NCI-H2029 (cell line): ENCODE results near the gene SH2D3C.
A peak's percentile ranks its signal among the peaks of the same experiment; 100 is the strongest.

Experiments
- DNase-seq: peaks from one replicate; lab custom pipeline; 2025; lab: John Stamatoyannopoulos, UW

SH2D3C gene

DNA sequence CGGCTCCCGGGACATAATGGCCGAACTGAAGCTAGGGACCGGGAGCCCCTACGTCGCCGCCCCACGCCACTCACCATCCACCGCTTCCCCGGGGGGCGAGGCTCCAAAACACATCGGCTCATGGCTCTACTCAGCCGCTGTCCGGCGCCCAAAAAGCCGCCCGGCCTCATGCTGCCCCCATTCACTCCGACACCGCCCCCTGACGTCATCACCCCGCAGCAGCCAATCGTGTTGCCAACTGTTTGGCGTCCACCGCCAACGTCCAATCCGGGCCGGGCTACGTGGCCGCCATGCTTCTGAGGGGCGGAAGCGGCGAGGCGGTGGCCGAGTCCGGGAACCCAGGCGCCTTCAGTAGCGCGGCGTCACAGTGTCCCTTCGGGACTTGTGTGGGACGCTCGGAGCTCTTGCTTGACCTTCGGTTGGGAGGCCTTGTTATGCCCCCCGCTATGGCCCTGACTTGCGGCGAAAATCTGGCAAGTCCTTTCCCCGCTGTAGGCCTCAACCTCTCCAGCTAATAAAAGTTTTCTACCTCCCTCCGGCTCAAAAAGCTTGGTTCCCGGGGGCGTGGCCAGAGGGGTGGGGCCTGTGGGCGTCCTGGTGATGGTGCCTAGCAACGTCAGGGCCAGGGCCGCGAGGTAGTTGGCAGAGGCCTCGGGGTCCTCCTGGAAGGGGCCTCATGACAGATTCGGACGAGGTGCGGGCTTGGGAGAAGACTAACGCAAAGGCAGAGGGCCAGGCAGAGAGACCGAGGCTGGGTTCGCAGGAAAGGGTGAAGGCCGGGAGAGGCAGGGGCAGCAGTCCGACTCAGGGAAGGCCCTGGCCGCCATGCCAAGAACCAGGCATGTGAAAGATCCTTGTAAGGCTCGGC lies 62.8 kb downstream of the SH2D3C start, which contains the start of the genes PTRH1 and TTC16:
PTRH1 (minus strand) TSS at position 194 of the 868 bp plus-strand sequence; CDS start at position 170, 24 bp downstream.
TTC16 (plus strand) TSS at position 610 of the 868 bp plus-strand sequence; CDS start at position 677, 67 bp downstream.
- peak; percentile 92 for DNase-seq

DNA sequence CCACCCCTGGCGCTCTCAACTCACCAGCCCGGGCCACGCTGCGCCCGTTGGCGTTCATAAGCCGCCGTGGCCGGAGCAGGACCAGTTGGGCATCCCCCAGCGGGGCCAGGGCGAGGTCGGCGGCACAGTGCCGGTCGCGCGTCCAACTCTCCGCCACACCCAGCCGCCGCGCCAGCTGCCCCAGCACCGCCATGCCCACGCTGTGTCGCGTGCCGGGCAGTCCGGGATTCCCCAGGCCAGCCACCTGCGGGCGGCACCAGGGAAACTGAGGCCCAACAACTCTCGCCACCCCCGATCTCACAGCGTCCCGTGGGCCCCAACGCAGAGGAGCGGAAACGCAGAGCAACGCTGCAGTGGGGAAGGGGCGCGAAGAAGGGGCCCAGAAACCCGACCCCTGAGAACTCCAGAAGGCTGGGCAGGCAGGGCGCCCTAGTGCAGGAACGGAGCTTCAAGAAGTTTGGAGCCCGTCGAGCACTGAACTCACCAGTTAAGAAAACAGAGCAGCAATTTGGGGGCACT lies 63.5 kb downstream of the SH2D3C start:
- DNase-seq: no peak

DNA sequence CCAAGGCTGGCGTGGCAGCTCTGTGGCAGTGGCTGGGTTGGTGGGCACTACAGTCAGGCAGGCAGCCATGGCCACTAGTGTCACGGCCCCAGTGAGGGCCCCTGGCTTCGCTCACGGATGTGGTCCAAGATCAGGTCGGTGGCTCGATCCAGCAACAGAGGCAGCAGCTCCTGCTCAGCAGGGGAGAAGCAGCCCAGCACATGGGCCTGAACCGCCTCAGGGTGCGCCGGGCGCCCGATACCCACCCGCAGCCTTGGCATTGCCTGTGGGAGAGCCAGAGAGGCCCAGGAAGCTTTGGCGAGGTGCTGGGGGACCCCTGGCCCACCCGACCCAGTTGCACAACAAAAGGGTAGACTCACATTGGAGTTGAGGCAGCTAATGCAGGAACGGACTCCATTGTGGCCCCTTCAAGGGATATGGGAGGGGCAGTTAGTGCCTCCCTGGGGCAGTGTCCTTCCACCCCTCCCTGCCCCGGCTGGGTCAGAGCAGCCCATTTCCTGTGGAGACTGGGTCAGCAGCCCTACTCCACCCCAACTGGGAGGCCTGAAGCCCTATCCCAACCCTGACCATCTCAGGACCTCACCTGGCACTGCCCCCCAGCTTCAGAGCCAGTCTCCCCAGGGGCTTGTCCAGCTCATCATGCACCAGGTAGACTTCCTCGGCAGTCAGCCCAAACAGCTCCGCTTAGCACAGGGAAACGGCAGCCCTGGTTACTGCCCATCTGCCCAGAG lies 64.3 kb downstream of the SH2D3C start:
- no peak for DNase-seq

DNA sequence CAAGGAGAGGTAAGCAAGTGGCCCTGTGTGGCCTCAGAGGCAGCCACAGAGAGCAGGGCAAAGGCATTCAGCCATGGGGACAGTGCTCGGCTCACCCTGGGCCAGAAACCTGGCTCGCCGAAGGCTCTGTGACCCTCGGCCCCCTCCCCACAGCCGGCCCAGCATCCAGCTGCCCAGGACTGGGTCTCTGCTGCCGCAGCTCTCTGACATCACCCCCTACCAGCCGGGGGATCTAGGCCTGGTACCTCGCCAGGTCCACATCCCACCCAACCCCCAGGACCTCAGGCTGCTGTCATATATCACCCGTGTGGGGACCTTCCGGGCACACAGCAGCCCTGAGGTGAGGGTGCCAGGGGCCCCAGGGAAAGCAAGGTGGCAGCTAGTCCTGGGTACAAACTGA lies 65.6 kb downstream of the SH2D3C start:
- DNase-seq: no peak

DNA sequence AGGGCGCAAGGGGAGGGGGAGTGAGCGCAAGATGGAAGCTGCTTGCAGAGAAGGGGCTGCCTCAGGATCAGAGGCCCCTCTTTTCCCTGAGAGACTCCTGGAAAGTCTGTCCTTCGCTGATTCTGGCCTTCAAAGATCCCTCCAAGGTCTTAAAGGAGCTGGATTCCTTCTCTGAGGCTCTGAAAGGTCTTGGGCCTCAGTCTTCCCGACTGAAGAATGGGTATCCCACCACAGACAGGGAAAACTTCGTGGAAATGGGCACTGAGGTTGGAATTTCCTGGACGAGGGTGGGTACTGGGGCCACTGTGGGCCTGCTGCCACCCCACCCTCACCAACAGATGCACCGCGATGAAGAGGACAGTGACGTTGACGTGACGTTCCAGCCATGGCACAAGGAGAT lies 66.1 kb downstream of the SH2D3C start:
- no peak for DNase-seq

DNA sequence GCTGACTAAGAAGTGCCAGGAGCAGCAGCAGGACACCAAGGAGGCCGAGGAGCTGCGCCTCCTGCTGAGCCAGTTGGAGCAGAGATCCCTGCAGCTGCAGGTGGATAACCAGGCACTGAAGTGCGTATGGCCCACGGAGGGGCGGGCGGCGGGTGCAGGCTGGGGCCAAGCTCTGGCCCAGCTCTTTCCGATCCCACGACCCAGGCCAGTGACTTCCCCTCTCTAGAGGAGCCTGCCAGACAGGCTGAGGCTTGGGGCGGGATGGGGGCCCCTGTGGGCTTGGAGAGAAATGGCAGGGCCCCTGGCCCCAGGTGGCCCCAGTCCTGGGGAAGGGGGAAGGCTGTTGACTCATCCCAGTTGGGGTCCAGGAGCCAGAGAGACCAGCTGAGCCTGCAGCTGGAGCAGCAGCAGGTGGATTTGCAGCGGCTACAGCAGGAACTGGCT lies 66.6 kb downstream of the SH2D3C start:
- DNase-seq: no peak

DNA sequence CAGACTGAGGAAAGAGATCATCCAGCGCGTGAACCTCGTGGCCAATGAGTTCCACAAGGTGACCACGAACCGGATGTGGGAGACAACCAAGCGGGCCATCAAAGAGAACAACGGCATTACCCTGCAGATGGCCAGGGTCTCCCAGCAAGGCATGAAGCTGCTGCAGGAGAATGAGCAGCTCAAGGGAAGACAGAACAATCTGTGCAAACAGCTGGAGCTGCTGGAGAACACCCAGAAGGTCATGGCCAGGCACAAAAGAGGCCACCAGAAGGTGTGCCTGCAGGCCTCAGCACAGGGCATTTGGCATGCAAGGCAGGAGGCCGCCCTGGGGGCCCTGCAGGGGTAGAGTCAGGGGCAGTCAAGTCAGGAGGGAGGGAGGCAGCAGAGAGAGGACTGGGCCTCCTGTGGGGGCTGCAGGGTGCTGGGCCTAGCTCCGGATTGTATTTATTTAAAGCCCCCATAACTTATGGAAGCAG lies 67.2 kb downstream of the SH2D3C start:
- DNase-seq: no peak

DNA sequence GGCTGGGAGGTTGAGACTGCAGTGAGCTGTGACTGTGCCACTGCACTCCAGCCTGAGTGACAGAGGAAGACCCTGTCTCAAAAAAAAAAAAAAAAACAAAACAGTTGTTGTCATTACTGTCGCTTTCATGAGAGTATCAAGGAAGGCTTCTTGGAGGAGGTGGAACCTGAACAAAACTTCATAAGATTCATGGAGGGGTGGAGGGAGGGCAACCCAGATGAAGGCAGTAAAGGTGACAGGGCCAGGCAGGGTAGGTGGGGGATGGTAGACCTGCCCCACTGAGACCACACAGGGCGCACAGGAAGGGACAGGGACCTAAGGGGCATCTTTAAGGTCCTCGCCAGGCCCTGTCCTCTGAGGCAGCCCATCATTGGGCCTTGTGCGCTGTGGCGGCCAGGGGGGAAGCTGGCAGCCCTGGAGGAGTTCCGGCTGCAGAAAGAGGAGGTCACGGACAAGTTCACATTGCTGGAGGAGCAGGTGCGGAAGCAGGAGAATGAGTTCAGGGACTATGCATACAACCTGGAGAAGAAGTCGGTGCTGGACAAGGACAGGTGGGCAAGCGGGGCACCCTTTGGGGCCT lies 68.2 kb downstream of the SH2D3C start:
- no peak for DNase-seq

DNA sequence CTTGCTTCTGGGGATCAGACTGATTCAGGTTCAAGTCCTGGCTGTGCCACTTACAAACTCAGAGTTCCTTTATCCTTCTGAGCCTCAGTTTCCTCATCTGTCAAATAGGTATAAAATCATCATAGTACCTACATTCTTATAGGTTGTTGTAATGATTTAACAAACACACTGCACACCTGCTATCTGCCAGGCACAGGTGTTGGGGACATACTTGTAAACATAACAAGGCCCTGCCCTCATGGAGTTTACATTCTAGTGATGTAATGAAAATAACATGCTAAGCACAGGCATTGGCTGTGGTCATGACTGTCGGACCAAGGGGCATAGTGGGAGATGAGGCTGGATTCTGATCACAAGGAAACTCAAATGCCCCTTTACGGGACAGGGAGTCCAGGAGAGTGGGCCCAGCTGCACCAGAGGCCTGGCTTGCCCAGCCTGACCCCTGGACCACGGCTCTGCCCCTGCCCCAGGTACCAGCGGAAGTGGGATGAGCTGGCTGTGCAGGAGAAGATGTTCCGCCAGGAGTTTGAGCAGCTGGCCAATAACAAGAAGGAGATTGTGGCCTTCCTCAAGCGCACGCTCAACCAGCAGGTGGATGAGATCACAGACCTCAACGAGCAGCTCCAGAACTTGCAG lies 69.4 kb downstream of the SH2D3C start:
- no peak for DNase-seq

DNA sequence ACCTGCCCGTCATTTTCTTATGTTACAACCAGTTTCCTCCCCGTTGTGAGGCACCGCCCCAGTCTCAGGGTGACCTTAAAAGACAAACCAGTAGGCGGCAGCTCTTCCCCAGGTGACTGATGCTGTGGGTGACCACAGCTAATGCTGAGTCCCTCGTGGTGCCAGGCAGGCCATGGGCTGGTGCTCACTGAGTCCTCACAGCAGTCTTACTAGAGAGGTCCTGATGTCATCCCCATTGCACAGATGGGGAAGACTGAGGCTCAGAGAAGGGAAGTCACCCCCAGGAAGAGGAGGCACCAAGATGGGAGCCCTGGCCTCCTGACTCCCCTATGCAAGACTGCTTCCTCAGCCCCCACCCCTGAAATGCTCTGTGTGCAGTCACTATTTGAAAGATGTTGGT lies 70.7 kb downstream of the SH2D3C start:
- no peak for DNase-seq

DNA sequence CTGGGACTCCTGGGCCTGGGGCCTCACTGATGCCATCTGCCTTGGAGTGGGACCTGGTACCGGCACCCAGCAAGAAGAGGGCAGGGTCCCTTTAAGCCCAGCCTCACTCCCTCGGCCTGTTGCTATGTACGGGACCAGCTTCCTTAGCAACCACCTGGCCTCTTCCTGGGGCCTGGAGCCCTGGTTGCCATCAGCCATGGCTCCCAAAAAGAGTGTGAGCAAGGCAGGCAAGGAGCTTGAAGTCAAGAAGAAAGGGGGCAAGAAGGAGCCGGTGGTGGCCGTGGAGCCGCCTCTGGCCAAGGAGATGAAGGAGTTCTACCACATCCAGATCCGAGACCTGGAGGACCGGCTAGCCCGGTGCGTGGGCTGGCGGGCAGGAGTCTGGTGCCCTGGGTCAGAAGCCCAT lies 71.6 kb downstream of the SH2D3C start, which contains the start of gene CFAP157:
CFAP157 (plus strand) TSS at position 153 of the 406 bp plus-strand sequence; CDS start at position 197, 44 bp downstream.
- DNase-seq: peak; percentile 47

DNA sequence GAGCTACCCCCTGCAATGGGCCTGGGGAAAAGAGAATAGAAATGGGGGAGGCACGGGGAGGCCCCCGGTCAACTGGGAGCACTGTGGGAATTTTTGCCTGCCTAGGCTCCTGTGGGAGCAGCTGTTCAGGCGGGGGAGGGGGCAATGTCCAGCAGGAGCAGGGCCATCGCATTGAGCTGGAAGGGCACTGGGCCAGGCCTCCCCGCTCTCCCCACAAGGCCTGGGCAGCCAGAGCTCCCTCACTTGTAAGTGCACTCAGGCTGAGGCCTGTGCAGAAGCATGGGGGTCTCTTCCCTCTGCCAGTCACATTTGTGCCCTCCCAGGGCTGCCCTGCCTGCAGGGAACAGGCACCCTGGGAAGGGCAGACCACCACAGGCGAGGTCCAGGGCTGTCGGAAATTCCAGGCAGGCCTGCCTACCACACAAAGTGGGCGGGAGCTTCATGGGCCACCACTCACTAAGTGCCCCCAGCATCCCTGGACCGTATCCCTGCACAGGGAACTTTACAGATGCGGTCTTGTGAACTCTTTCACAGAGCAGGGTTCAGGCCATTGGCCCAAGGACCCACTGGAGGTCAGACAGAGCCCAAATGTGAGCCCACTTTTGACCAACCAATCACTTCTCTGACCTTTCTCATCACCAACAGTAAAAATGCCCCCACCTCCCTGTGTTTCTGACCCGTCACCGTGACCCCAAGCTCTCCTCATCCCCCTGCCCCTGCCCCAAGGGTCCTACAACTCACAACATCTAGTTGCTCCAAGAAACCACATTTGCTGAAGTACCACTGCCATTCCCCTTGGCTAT lies 72.7 kb downstream of the SH2D3C start:
- DNase-seq: no peak

DNA sequence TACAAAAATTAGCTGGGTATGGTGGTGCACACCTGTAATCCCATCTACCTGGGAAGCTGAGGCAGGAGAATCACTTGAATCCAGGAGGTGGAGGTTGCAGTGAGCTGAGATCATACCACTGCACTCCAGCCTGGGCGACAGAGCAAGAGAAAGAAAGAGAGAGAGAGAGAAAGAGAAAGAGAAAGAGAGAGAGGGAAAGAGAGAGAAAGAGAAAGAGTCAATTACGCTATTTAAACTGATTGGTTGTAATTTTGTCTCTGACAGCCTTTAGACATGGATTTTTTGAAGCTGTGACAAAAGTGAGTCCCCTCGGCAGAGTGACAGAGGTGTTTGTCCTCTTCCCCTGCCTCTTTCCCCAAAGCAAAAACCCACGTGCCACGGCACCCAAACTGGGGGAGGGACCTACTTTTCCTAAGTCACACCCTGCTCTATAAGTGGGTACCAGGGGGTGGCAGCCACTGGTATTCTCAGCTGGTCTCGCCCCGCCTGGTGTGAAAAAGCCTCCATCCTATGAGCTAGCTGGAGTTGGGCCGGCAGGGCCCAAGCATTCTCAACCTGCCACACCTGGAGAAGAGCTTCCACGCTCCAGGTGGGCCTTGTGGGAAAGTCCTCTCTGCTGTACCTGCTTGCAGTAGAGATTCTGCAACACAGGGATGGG lies 75.0 kb downstream of the SH2D3C start:
- DNase-seq: no peak

DNA sequence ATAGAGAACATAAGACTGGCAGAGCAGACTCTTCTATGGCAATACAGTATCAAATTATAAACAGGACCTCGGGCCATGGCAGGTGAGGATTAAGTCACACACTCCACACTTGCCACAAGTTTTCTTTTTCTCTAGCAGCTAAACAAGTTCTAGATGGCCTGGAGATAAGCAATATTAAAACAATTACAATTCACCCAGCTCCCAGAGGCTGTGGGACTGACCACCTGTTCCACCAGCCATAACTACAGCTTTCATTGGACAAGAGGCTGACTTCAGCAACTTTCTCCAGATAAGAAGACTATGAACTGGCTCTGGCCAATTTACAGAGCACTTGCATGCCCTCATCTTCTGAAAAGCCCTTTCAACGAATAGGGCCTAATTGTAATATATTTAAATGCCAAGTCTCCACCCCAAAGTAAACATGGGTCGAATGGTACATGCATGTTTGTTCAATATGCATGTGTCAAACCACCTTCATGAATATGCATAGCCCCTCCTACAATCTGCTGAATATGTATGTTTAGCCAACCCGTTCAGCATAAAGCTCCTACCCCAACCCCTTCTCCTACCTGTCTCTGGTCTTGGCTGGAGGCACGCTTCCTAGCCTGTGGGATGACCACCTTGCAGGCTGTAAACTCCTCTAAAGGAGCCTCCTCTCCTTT lies 77.7 kb downstream of the SH2D3C start:
- no peak for DNase-seq

DNA sequence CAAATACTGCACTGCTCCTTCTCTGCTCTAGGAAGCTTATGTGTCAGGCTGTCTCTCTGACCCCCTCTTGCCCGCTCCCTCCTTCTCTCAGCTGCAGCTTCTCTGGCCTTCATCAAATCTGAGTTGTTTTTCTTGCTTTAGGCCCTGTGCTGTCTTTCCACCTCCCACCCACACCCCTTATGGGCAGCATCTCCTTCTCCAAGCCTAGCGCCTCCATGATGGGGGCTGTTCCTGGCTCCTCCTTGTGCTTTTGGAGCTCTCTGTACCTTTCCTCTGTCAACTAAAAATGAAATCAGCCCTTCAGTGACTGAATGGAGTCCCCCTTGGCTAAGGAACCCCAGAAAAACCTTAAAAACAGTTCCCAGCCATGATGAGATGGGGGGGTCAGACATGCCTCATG lies 78.3 kb downstream of the SH2D3C start:
- no peak for DNase-seq

DNA sequence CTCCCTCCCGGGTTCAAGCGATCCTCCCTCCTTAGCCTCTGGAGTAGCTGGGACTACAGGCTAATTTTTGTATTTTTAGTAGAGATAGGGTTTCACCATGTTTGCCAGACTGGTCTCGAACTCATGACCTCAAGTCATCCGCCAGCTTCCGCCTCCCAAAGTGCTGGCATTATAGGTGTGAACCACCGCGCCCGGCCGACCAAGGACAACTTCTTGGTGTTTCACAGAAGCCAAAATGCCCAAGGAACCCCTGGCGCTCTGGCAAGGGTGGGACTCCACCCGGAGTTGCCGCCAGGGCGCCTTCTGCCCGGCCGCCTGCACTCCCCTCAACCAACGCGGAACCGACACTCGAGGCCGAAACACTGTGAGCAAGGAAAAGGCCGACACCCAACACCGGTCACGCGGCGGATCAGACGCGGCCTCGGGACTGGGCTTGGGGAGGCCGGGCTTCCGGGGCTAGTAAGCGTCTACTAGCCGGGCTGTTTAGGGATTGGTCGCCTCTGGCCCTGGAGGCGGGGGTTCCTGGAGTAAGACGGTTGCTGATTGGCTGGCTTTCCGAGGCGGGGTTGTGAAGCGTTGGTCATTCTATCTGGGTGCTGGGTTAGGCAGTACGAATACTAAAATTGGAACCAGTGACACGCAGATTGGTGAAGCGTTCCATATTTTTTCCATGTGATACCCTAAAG lies 79.3 kb downstream of the SH2D3C start:
- DNase-seq: peak; percentile 97

DNA sequence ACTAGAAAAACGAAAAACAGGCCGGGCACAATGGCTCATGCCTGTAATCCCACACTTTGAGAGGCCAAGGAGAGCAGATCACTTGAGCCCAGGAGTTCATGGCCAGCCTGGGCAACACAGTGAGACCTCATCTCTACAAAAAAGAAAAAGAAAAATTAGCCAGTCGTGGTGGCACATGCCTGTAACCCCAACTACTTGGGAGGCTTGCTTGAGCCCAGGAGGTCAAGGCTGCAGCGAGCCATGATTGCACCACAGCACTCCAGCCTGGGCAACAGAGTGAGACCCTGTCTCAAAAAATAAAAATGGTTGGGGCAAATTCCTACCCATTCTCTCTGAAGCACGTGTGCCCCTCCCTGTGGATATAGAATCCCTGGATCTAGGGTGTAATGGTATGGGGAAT lies 80.1 kb downstream of the SH2D3C start:
- no peak for DNase-seq

DNA sequence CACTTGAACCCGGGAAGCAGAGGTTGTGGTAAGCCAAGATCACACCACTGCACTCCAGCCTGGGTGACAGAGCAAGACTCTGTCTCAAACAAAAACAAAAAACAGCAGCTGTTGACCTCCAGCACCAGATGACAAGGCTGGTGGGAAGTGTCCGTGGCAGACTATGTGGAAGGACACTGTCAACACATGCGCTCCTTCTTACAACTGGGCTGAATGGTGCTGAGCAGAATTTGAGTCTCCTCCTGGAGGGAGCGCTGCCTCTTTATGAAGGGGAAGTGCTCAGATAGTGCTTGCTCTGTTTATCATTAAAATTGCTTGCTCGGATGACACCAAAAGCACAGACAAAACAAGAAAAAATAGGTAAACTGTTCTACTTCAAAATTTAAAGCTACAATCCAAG lies 80.9 kb downstream of the SH2D3C start:
- no peak for DNase-seq
